ENCODE data around the gene R3HDM2.
A peak's percentile ranks its signal among the peaks of the same experiment; 100 is the strongest.
"Not testable (repeated sequence)": the region's sequence is repeated elsewhere in the genome, so short reads cannot be mapped to it uniquely, and the experiment has no call there.

The R3HDM2 gene

GRCh38 chr12:57452181-57452936 lies 21.5 kb upstream of the R3HDM2 start:
- DNase-seq, result no peak

- DNase-seq, result no peak
Observed at GRCh38 chr12:57451233-57451778, 20.5 kb upstream of the R3HDM2 start.

GRCh38 chr12:57450057-57450456 lies 19.2 kb upstream of the R3HDM2 start:
- DNase-seq, result no peak

GRCh38 chr12:57449375-57449774 lies 18.5 kb upstream of the R3HDM2 start:
- DNase-seq, result no peak

- DNase-seq, result no peak
Observed at GRCh38 chr12:57448669-57449068, 17.8 kb upstream of the R3HDM2 start.

GRCh38 chr12:57446292-57446960 lies 15.6 kb upstream of the R3HDM2 start:
- DNase-seq, result no peak

GRCh38 chr12:57444744-57445143 lies 13.9 kb upstream of the R3HDM2 start:
- no peak for DNase-seq

GRCh38 chr12:57444337-57444736 lies 13.5 kb upstream of the R3HDM2 start:
- not testable (repeated sequence) for DNase-seq

- no peak for DNase-seq
Observed at GRCh38 chr12:57441846-57442427, 11.1 kb upstream of the R3HDM2 start.

GRCh38 chr12:57441393-57441792 lies 10.6 kb upstream of the R3HDM2 start:
- not testable (repeated sequence) for DNase-seq

GRCh38 chr12:57439762-57440266 lies 9.0 kb upstream of the R3HDM2 start:
- DNase-seq, result no peak

- DNase-seq, result no peak
Observed at GRCh38 chr12:57438400-57438799, 7.6 kb upstream of the R3HDM2 start.

GRCh38 chr12:57435293-57435692 lies 4.5 kb upstream of the R3HDM2 start:
- no peak for DNase-seq

GRCh38 chr12:57434517-57435223 lies 3.8 kb upstream of the R3HDM2 start, which contains the start of gene INHBC:
Gene INHBC (plus strand): TSS chr12:57434784. CDS start chr12:57434887, 103 bp downstream.
- DNase-seq, result no peak

GRCh38 chr12:57433370-57433769 lies 2.5 kb upstream of the R3HDM2 start:
- DNase-seq, result no peak

GRCh38 chr12:57431654-57432188 lies 878 bp upstream of the R3HDM2 start:
- no peak for DNase-seq

GRCh38 chr12:57430112-57430930 lies 522 bp downstream of the R3HDM2 start:
- DNase-seq, result no peak

- DNase-seq, result peak; percentile 19
Observed at GRCh38 chr12:57429473-57430111, 1.3 kb downstream of the R3HDM2 start.

GRCh38 chr12:57428965-57429364 lies 1.9 kb downstream of the R3HDM2 start:
- DNase-seq, result no peak

- DNase-seq, result not testable (repeated sequence)
Observed at GRCh38 chr12:57426948-57427347, 3.9 kb downstream of the R3HDM2 start.

- no peak for DNase-seq
Observed at GRCh38 chr12:57420482-57420881, 10.4 kb downstream of the R3HDM2 start.

All from inflammatory macrophage treated with lipopolysaccharide for 4 hours (primary cell).